Measurements from ENCODE around the gene SPATA7. TPM values are rescaled to one million over a fixed set of nuclear protein-coding genes. Genes with fewer than 3 reads are reported as not detected.

SPATA7 gene
- total and polyA plus RNA-seq, 4 donors, result 2.9 to 5.0 (median 4.4) TPM

DNA sequence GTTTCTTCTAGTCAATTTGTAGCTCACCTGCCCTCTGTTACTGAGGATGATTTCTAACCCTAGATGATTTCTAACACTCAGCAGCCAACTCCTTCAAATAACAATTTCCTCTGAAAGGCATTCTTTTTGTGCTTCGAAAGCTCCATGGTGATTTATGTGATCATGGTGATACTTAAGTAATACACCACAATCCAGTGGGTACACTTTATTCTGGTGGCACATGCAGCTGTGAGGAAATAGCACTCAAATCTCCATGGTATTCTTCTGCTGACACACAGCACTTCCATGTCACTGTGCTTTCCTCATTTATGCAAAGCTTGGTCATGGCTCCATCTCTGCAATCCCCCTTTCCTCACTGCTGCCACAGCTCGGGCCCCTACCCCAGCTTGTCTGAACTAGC lies 95.6 kb downstream of the SPATA7 start:
- H3K36me3 ChIP-seq (ENCODE audit: control insufficient read depth in 4 of 4, insufficient read depth in 3 of 4, low read depth in 1 of 4, low read length in 3 of 4), result peaks cover 9 to 25% (median 15%) of the 10 kb centered on the region in 4 donors
- H3K9ac ChIP-seq (ENCODE audit: low read depth in 1 of 2, low read length in 2 of 2), result no peak overlapping the region
- H3K27ac ChIP-seq (ENCODE audit: low read depth in 1 of 2, low read length in 2 of 2), result no peak overlapping the region
- no peak overlapping the region for H3K4me3 ChIP-seq (ENCODE audit: low read depth in 1 of 3, low read length in 3 of 3)
- WGBS, result 92% methylated on average over 2 of the region's 2 CpGs
- peaks cover 0 to 3% (median 0%) of the 10 kb centered on the region in 4 donors for H3K9me3 ChIP-seq (ENCODE audit: control insufficient read depth in 4 of 4, low read length in 3 of 4)
- TF ChIP-seq HNF4G (IDR thresholded peaks at IDR 0.05) (no peak), NR2F2 (IDR thresholded peaks at IDR 0.05) (no peak), YY1 (IDR thresholded peaks at IDR 0.05) (no peak), RAD21 (IDR thresholded peaks at IDR 0.05) (no peak)
- TF ChIP-seq, protein P1, sequence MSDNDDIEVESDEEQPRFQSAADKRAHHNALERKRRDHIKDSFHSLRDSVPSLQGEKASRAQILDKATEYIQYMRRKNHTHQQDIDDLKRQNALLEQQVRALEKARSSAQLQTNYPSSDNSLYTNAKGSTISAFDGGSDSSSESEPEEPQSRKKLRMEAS (IDR thresholded peaks at IDR 0.05), result no peak
- TF ChIP-seq, protein P2, sequence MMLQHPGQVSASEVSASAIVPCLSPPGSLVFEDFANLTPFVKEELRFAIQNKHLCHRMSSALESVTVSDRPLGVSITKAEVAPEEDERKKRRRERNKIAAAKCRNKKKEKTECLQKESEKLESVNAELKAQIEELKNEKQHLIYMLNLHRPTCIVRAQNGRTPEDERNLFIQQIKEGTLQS (IDR thresholded peaks at IDR 0.05), result no peak
- H3K27me3 ChIP-seq (ENCODE audit: control insufficient read depth in 4 of 4, insufficient read depth in 4 of 4, low read length in 3 of 4), result no peaks in the 10 kb centered on the region
- DNase-seq (ENCODE audit: low spot score), result no peak
- no peaks in the 10 kb centered on the region for H3K4me1 ChIP-seq (ENCODE audit: control insufficient read depth in 4 of 4, insufficient read depth in 4 of 4, low read length in 3 of 4)

DNA sequence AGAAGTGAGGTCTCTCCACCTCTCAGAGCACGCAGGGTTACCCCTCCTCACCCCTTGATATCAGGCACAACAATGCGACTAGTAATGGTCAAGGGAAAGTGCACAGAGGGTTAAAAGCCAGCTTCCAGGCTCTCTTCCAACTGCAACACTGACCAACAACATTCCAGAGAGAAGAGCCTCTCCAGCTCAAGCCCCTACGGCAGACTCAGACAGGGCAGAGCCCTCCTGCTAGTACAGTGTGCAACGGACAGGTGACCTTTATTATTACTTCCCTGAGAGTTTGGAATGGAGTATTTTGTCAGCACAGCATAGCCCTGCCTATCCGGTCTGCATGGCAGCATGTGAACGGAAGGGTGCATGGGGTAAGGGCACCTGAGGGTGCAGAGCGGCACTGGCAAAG lies 96.3 kb downstream of the SPATA7 start:
- no peaks in the 10 kb centered on the region for H3K27me3 ChIP-seq (ENCODE audit: control insufficient read depth in 4 of 4, insufficient read depth in 4 of 4, low read length in 3 of 4)
- peaks cover 9 to 20% (median 13%) of the 10 kb centered on the region in 4 donors for H3K36me3 ChIP-seq (ENCODE audit: control insufficient read depth in 4 of 4, insufficient read depth in 3 of 4, low read depth in 1 of 4, low read length in 3 of 4)
- H3K27ac ChIP-seq (ENCODE audit: low read depth in 1 of 2, low read length in 2 of 2), result no peak overlapping the region
- H3K4me1 ChIP-seq (ENCODE audit: control insufficient read depth in 4 of 4, insufficient read depth in 4 of 4, low read length in 3 of 4), result no peaks in the 10 kb centered on the region
- H3K4me3 ChIP-seq (ENCODE audit: low read depth in 1 of 3, low read length in 3 of 3), result no peak overlapping the region
- no peak for DNase-seq (ENCODE audit: low spot score)
- no peak overlapping the region for H3K9ac ChIP-seq (ENCODE audit: low read depth in 1 of 2, low read length in 2 of 2)
- peaks cover 0 to 3% (median 0%) of the 10 kb centered on the region in 4 donors for H3K9me3 ChIP-seq (ENCODE audit: control insufficient read depth in 4 of 4, low read length in 3 of 4)
- no peak for TF ChIP-seq RXRA (IDR thresholded peaks at IDR 0.05)
- TF ChIP-seq FOXA1 (IDR thresholded peaks at IDR 0.05), result no peak
- TF ChIP-seq GABPA (IDR thresholded peaks at IDR 0.05 in 1 of 2, conservative IDR thresholded peaks at IDR 0.05 in 1 of 2), result no peak
- TF ChIP-seq SP1 (IDR thresholded peaks at IDR 0.05), result no peak
- TF ChIP-seq, protein P3, sequence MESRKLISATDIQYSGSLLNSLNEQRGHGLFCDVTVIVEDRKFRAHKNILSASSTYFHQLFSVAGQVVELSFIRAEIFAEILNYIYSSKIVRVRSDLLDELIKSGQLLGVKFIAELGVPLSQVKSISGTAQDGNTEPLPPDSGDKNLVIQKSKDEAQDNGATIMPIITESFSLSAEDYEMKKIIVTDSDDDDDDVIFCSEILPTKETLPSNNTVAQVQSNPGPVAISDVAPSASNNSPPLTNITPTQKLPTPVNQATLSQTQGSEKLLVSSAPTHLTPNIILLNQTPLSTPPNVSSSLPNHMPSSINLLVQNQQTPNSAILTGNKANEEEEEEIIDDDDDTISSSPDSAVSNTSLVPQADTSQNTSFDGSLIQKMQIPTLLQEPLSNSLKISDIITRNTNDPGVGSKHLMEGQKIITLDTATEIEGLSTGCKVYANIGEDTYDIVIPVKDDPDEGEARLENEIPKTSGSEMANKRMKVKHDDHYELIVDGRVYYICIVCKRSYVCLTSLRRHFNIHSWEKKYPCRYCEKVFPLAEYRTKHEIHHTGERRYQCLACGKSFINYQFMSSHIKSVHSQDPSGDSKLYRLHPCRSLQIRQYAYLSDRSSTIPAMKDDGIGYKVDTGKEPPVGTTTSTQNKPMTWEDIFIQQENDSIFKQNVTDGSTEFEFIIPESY (IDR thresholded peaks at IDR 0.05), result no peak
- no peak for TF ChIP-seq NR2F2 (IDR thresholded peaks at IDR 0.05)
- TF ChIP-seq YY1 (IDR thresholded peaks at IDR 0.05), result no peak
- TF ChIP-seq, protein P2 (IDR thresholded peaks at IDR 0.05), result no peak
- TF ChIP-seq, protein P4, sequence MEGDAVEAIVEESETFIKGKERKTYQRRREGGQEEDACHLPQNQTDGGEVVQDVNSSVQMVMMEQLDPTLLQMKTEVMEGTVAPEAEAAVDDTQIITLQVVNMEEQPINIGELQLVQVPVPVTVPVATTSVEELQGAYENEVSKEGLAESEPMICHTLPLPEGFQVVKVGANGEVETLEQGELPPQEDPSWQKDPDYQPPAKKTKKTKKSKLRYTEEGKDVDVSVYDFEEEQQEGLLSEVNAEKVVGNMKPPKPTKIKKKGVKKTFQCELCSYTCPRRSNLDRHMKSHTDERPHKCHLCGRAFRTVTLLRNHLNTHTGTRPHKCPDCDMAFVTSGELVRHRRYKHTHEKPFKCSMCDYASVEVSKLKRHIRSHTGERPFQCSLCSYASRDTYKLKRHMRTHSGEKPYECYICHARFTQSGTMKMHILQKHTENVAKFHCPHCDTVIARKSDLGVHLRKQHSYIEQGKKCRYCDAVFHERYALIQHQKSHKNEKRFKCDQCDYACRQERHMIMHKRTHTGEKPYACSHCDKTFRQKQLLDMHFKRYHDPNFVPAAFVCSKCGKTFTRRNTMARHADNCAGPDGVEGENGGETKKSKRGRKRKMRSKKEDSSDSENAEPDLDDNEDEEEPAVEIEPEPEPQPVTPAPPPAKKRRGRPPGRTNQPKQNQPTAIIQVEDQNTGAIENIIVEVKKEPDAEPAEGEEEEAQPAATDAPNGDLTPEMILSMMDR (IDR thresholded peaks at IDR 0.05; ENCODE audit: low read depth, low read length, missing input control), result no peak
- no peak for TF ChIP-seq FOXA2 (IDR thresholded peaks at IDR 0.05)
- TF ChIP-seq, protein P5, sequence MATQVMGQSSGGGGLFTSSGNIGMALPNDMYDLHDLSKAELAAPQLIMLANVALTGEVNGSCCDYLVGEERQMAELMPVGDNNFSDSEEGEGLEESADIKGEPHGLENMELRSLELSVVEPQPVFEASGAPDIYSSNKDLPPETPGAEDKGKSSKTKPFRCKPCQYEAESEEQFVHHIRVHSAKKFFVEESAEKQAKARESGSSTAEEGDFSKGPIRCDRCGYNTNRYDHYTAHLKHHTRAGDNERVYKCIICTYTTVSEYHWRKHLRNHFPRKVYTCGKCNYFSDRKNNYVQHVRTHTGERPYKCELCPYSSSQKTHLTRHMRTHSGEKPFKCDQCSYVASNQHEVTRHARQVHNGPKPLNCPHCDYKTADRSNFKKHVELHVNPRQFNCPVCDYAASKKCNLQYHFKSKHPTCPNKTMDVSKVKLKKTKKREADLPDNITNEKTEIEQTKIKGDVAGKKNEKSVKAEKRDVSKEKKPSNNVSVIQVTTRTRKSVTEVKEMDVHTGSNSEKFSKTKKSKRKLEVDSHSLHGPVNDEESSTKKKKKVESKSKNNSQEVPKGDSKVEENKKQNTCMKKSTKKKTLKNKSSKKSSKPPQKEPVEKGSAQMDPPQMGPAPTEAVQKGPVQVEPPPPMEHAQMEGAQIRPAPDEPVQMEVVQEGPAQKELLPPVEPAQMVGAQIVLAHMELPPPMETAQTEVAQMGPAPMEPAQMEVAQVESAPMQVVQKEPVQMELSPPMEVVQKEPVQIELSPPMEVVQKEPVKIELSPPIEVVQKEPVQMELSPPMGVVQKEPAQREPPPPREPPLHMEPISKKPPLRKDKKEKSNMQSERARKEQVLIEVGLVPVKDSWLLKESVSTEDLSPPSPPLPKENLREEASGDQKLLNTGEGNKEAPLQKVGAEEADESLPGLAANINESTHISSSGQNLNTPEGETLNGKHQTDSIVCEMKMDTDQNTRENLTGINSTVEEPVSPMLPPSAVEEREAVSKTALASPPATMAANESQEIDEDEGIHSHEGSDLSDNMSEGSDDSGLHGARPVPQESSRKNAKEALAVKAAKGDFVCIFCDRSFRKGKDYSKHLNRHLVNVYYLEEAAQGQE (IDR thresholded peaks at IDR 0.05), result no peak
- TF ChIP-seq, protein P1 (IDR thresholded peaks at IDR 0.05), result no peak
- 91% methylated on average over 7 of the region's 7 CpGs for WGBS
